Measurements from ENCODE around the gene EXOC7. TPM values are rescaled to one million over a fixed set of nuclear protein-coding genes. Genes with fewer than 3 reads are reported as not detected.

The EXOC7 gene
- total RNA-seq, 1 experiment from 2014 or later: 114 TPM

DNA sequence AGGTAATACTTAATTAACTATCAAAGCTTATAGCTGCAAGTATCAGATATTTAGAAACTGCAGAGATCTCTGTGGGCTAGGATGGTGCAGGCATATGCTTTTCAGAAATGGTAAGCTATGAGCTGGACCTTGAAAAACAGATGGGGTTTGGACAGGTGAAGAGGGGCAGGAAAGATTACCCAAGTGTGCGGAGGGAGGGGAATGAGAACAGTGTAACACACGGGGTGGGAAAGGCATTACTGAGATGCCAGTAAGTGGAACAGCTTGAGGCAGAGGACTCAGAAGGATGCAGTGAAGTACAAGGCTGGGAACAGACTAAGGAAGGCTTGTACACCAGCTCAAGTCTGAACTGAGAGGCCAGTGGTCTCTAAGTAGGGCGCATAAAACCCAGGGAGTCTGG lies 54.3 kb downstream of the EXOC7 start:
- TF ChIP-seq FOSL1 (IDR thresholded peaks at IDR 0.05; ENCODE audit: low read depth): no peak
- TF ChIP-seq ELF1 (IDR thresholded peaks at IDR 0.05; ENCODE audit: borderline replicate concordance, low read depth): no peak
- TF ChIP-seq EZH2 (IDR thresholded peaks at IDR 0.05): no peak
- no peak for TF ChIP-seq TCF7L2 (IDR thresholded peaks at IDR 0.05; ENCODE audit: borderline replicate concordance, extremely low read depth, insufficient read depth, insufficient read length)
- no peak for TF ChIP-seq POLR2A (IDR thresholded peaks at IDR 0.05; ENCODE audit: borderline replicate concordance, extremely low read depth, insufficient read depth, insufficient read length)
- no peak for TF ChIP-seq CEBPB (IDR thresholded peaks at IDR 0.05; ENCODE audit: low read depth)
- TF ChIP-seq ZFX (IDR thresholded peaks at IDR 0.05): no peak
- TF ChIP-seq SP1 (IDR thresholded peaks at IDR 0.05; ENCODE audit: low read depth): no peak
- no peak for TF ChIP-seq SRF (IDR thresholded peaks at IDR 0.05; ENCODE audit: low read depth)
- TF ChIP-seq, protein P1, sequence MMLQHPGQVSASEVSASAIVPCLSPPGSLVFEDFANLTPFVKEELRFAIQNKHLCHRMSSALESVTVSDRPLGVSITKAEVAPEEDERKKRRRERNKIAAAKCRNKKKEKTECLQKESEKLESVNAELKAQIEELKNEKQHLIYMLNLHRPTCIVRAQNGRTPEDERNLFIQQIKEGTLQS (IDR thresholded peaks at IDR 0.05): no peak
- TF ChIP-seq SIN3A (IDR thresholded peaks at IDR 0.05; ENCODE audit: low read depth): no peak
- H3K27ac ChIP-seq (ENCODE audit: low read depth, low read length): no peak overlapping the region
- peaks cover 64 to 73% of the 10 kb centered on the region in 2 experiments for H3K36me3 ChIP-seq (ENCODE audit: control insufficient read depth in 1 of 2, insufficient read depth in 2 of 2, low read length in 2 of 2)
- H3K4me2 ChIP-seq (ENCODE audit: low read length): no peak overlapping the region
- no peak overlapping the region for H2AFZ ChIP-seq (ENCODE audit: low read depth, low read length, poor library complexity, severe bottlenecking)
- CTCF ChIA-PET: no interaction called here
- H3K27me3 ChIP-seq (ENCODE audit: insufficient read depth, low read length): no peaks in the 10 kb centered on the region
- no TSS peak for BruUV-seq (replicated peaks)
- no peaks in the 10 kb centered on the region for H3K9me3 ChIP-seq (ENCODE audit: control insufficient read depth in 1 of 2, insufficient read depth in 1 of 2, low read depth in 1 of 2, low read length in 2 of 2)
- no peak for DNase-seq (ENCODE audit: low read depth, low spot score)
- no peak for ATAC-seq
- no peak overlapping the region for H3K4me3 ChIP-seq (replicated peaks in 1 of 2; ENCODE audit: low read depth in 1 of 2, low read length in 2 of 2)
- peaks cover 38% of the 10 kb centered on the region for H3K79me2 ChIP-seq (ENCODE audit: insufficient read depth, low read length)
- no peaks in the 10 kb centered on the region for H3K9me2 ChIP-seq (ENCODE audit: insufficient read depth)
- no peak overlapping the region for H3K9ac ChIP-seq (ENCODE audit: low read length)
- POLR2A ChIA-PET: no interaction called here
- RAD21 ChIA-PET (ENCODE audit: low non-redundant PET in 1 of 2, low total read pairs in 2 of 2, uncharacterized antibody in 2 of 2, unreplicated experiment in 2 of 2): no interaction called here
- peaks cover 29% of the 10 kb centered on the region in 2 experiments for H3K4me1 ChIP-seq (ENCODE audit: control insufficient read depth in 1 of 2, insufficient read depth in 2 of 2, low read length in 2 of 2)
- no peaks in the 10 kb centered on the region for H4K20me1 ChIP-seq (ENCODE audit: insufficient read depth)
- intact Hi-C loops (cut with micrococcal nuclease): no loop called here

DNA sequence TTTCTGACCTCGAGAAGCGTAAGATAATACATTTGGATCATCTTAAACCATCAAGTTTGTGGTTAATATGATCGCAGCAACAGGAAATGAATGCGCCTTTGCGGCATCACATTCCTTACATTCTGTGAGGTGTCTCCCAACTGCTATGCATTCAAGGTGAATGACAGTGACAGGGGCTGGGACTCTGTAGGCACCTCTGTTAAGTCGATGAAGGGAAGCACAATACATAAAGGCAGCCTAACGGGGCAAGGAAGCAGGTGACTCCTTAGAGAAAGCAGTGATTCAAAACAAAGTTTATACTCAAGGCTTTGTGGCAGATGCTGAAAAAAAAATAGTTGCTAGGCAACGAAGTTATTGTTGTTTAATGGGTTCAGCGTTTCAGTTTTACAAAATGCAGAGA lies 54.9 kb downstream of the EXOC7 start:
- Histone ChIP-seq H4K20me1 (ENCODE audit: insufficient read depth) (no peaks in the 10 kb centered on the region), H3K9ac (ENCODE audit: low read length) (no peak overlapping the region), H3K27me3 (ENCODE audit: insufficient read depth, low read length) (no peaks in the 10 kb centered on the region), H3K36me3 (ENCODE audit: control insufficient read depth in 1 of 2, insufficient read depth in 2 of 2, low read length in 2 of 2) (peaks cover 69 to 74% of the 10 kb centered on the region in 2 experiments), H2AFZ (ENCODE audit: low read depth, low read length, poor library complexity, severe bottlenecking) (no peak overlapping the region), H3K9me2 (ENCODE audit: insufficient read depth) (no peaks in the 10 kb centered on the region), H3K9me3 (ENCODE audit: control insufficient read depth in 1 of 2, insufficient read depth in 1 of 2, low read depth in 1 of 2, low read length in 2 of 2) (no peaks in the 10 kb centered on the region), H3K27ac (ENCODE audit: low read depth, low read length) (no peak overlapping the region), H3K4me3 (replicated peaks in 1 of 2; ENCODE audit: low read depth in 1 of 2, low read length in 2 of 2) (no peak overlapping the region), H3K4me1 (ENCODE audit: control insufficient read depth in 1 of 2, insufficient read depth in 2 of 2, low read length in 2 of 2) (peaks cover 23 to 24% of the 10 kb centered on the region in 2 experiments), H3K4me2 (ENCODE audit: low read length) (no peak overlapping the region), H3K79me2 (ENCODE audit: insufficient read depth, low read length) (peaks cover 33% of the 10 kb centered on the region)
- DNase-seq (ENCODE audit: low read depth, low spot score): no peak
- TF ChIP-seq SRF (IDR thresholded peaks at IDR 0.05; ENCODE audit: low read depth) (no peak), EGR1 (IDR thresholded peaks at IDR 0.05; ENCODE audit: low read depth) (no peak)
- POLR2A ChIA-PET: no interaction called here
- RAD21 ChIA-PET (ENCODE audit: low non-redundant PET in 1 of 2, low total read pairs in 2 of 2, uncharacterized antibody in 2 of 2, unreplicated experiment in 2 of 2): no interaction called here
- ATAC-seq: no peak
- intact Hi-C loops (cut with micrococcal nuclease): no loop called here
- BruUV-seq (replicated peaks): no TSS peak
- CTCF ChIA-PET: no interaction called here
